HG02642 (cell line): ENCODE data around the gene GFI1B.

Experiments used
- ATAC-seq: cut with Tn5 transposase; IDR thresholded peaks from one replicate; pipeline ENCODE4 v1.9.1; 2021; ENCODE audit warnings: mild to moderate bottlenecking; ENCODE audit not compliant: unreplicated experiment, poor library complexity

GFI1B gene

DNA sequence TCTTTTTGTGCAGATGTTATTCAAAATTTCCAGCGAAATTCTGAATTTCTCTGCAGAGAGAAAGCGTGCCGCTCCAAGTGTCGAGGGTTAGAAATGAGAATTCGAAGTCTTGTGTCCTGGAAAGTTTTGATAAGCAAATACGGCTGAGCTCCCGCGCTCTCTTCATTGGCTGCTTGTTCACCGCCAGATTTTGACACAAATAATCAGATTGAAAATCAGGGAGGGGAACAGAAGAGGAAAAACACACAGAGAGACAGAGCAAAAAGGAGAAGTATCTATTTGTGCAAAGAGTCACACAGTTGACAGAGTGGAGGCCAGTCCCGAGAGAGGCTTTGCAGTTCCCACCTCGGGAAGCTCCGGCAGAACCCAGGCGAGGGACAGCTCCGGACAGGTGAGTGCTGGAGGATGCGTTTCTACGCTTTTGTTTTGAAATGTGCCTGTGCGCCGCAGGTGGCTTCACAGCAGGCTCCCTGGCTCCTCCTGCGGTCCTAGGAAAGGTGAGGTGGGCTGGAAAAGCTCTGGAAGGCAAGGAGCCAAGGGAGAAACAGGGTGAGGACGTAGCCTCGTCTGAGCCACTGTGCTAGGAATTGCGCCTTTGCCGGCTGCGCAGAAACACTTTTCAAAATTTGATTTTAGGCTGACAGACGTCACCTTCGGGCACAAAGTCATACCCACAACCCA is at the start of gene GFI1B:
GFI1B (plus strand) TSS at position 244 of the 681 bp plus-strand sequence. CDS start 7,985 bp downstream, outside the sequence.
- ATAC-seq = no peak

DNA sequence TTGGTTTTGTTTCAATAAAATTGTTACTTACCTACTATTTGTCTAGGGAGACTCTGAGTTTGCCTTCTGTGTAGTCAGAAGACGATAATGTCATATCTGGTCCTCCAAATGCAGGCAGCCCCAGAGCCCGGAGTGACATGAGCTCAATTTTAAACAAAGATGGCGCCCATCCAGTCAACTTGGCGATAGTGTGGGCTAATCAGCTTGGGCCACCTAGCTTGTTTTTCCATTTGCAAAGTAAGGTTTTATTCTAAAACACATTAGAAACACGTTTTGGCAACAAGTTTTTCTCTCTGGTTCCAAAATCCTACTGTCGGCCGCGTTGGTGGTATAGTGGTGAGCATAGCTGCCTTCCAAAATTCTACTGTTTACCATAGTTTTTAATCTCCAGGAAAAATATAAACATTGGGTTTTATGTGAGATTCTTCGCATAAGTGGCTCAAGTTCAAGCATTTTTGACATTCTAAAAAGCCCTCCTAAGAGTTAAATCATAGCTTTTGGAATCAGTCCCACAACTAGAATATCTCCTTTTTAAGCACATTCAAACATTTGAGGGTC is 47.2 kb upstream of the GFI1B start:
- no peak for ATAC-seq

DNA sequence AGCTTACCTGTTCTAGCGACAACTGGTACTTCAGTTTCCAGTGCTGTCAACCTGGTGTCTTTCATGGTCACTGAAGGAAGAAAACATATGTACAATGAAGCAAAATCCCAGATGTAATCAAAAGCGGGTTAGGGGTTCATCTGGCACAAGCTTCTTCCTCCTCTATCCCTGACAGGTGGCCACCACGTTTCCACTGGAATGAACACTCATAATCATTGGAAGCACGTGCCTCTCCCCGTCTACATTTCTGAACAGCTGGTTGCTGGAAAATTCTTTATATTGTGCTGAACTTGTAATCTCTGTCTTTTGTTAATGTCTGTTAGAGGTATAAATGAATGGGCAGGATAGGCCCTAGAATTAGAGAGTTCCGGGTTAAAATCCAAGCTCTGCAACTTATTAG is 43.5 kb upstream of the GFI1B start:
- ATAC-seq = no peak

- no peak for ATAC-seq
Observed at GRCh38 chr9:132937463-132937901, 41.0 kb upstream of the GFI1B start.

DNA sequence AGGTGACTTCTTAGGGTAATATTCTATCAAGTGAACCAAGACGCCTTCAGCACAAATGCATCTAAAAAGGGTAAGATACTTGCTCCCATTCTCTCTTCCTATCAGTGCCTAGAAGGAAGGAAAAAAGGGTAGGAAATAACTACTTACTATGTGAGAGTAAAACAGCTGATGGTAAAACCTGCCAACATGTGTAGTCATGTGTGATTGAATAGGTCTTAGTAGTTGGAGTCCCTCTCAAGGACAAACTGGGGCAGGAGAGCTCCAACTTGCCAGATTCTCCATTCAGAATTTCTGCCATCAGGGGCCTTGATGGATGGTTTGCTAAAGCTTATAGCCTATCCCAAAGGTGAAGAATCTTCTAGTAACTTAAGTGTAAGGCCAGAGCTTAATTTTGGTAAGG is 39.3 kb upstream of the GFI1B start:
- no peak for ATAC-seq

DNA sequence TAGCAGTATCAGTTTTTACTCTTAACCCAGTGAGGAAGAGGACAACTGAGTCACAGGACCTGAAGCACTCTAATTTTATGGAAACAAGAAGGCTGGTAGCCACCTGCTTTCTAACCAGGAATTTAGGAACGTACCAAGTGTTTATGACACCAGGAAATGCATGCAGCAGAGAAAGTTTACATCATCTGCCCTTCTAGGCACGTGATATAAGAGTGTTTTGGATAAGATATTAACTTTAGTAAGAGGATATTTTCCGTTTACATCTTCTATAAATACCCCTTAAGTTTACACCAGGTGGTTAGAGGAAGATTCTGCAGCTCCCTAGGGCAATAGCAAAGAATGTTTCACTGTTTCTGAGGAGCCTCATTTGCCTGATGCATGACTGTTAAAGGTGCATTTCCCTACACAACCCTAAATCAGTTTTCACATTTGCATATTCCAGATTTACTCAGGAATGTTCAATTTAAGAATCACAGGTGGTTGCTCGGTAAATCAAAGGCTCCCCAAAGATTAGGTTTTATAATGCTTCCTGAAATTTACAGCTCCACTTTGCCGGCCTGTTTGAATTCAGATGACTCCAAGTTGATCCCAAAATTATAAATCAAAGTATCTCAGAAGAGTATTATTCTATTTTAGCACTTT is 35.8 kb upstream of the GFI1B start:
- ATAC-seq = no peak

GRCh38 chr9:132943651-132944293 is 34.7 kb upstream of the GFI1B start:
- peak; percentile 14 for ATAC-seq

GRCh38 chr9:132944294-132945185 is 34.0 kb upstream of the GFI1B start, which contains the start of gene TSC1:
Gene TSC1 (minus strand): TSS chr9:132944616. CDS start chr9:132928872, 15,744 bp downstream.
- peak; percentile 75 for ATAC-seq

DNA sequence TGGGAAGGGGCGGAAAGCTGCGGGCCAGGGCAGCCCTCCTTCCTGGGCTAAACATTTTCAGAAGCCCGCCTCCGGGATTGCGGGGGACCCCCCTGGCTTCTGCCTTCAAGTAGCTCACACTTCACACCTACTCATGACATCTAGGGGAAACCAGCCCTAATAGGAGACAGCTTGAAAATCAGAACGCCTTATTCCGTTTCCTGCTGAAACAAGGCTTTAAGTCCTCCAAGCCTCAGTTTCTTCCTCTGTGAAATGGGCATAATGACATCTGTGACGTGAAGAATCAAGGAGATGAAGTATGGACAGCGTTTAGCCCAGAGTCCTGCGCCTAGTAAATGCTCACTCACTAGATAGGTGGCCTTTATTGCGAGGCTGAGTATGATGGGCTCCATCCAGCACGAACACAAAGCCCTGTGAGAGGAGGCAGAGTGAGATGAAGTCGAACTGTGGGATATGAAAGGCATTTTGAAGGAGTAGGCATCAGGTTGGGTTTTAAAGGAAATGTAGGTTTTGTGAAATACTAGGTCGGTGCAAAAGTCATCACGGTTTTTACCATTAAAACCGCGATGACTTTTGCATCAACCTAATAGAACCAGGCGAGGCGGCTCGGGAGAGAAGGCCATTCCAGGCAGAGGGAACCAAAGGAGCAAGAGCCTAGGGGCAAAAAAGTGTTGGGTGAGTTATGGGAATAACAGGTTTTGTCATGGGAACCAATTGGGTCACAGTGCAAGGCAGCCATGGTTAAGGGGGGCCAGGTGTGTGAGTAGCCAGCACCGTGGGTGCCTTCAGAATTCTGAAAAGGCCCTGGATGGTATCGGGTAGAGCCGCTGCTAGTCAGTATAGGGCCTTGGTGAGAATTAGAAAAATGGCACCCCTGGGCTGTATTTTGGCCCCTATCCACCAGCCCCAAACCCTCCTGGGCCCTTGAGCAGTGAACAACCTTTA is 33.0 kb upstream of the GFI1B start:
- ATAC-seq = no peak

- no peak for ATAC-seq
Observed at GRCh38 chr9:132946211-132946610, 32.3 kb upstream of the GFI1B start.

- ATAC-seq = no peak
Observed at GRCh38 chr9:132946631-132947295, 31.7 kb upstream of the GFI1B start.

GRCh38 chr9:132947756-132948155 is 30.7 kb upstream of the GFI1B start:
- no peak for ATAC-seq

- ATAC-seq = no peak
Observed at GRCh38 chr9:132948482-132949050, 29.9 kb upstream of the GFI1B start.

GRCh38 chr9:132949709-132950108 is 28.8 kb upstream of the GFI1B start:
- no peak for ATAC-seq

- ATAC-seq = no peak
Observed at GRCh38 chr9:132955123-132955522, 23.4 kb upstream of the GFI1B start.

DNA sequence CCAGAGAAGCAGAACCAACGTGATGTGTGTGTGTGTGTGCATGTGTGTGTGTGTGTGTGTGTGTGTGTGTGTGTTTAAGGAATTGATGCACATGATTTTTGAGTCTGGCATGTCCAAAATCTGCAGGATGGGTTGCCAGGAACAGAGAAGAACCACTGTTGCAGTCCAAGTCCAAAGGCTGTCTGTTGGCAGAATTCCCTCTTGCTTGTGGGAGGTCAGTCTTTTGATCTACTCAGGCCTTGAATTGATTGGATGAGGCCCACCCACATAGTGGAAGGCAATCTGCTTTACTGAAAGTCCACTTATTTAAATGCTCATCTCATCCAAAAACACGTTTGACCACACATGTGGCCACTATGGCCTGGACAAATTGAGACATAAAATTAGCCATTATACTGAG is 22.7 kb upstream of the GFI1B start:
- ATAC-seq = no peak

DNA sequence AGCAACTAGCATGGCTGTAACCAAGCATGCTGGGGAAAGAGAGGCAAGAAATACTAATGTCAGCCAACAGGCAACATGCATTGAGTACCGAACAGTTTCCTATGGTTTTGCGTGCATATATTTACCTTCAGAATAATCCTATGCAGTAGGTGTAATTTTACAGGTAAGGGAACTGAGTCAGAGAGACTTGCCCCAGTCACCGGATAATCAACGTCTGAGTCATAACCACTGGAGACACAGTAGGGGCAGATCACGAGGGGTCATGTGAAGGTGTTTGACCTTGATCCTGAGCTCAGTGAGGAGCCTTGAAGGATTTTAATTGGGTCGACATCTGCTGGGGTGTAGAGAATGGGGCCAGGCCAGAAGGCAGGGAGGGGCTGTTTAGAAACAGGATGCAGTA is 20.7 kb upstream of the GFI1B start:
- ATAC-seq = no peak

DNA sequence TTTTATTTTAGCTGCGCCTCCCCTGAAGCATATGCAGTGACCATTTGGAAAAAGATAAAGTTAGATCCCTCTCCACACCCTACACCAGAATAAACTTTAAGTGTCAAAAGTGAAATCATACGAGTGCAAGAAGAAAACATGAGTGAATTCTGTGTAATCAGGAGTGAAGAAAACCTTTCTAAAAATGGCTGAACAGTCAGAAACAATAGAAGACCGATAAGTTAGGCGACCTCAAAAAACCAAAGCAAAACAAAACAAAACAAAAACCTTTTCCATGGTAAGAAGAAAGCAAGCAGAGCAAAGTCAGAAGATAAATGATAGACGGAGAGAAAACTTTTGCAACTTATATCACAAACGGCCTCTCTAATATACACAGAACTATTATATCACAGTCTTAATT is 17.5 kb upstream of the GFI1B start:
- no peak for ATAC-seq
